VCaP (cell line): Measurements from ENCODE around the gene DDN.

Source experiments
- H3K27ac ChIP-seq: fragments of 450-650 bp; 2 replicates; pipeline ENCODE4 v1.5.1; 2017
- TF ChIP-seq, protein P1 (sequence below): fragments of 450-650 bp; conservative IDR thresholded peaks from 2 replicates; pipeline ENCODE4 v1.5.1; 2017; ENCODE audit warnings: mild to moderate bottlenecking, moderate library complexity

DDN gene

GRCh38 chr12:49018261-49019119 is 19.3 kb upstream of the DDN start, which contains the start of gene PRKAG1:
TSS of gene PRKAG1 (minus strand) at chr12:49018776. CDS start at chr12:49018740, 36 bp downstream.
- peak within 1 kb of the TSS; percentile 95 for H3K27ac ChIP-seq
- TF ChIP-seq, protein P1, sequence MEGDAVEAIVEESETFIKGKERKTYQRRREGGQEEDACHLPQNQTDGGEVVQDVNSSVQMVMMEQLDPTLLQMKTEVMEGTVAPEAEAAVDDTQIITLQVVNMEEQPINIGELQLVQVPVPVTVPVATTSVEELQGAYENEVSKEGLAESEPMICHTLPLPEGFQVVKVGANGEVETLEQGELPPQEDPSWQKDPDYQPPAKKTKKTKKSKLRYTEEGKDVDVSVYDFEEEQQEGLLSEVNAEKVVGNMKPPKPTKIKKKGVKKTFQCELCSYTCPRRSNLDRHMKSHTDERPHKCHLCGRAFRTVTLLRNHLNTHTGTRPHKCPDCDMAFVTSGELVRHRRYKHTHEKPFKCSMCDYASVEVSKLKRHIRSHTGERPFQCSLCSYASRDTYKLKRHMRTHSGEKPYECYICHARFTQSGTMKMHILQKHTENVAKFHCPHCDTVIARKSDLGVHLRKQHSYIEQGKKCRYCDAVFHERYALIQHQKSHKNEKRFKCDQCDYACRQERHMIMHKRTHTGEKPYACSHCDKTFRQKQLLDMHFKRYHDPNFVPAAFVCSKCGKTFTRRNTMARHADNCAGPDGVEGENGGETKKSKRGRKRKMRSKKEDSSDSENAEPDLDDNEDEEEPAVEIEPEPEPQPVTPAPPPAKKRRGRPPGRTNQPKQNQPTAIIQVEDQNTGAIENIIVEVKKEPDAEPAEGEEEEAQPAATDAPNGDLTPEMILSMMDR: peak; percentile 70

DNA sequence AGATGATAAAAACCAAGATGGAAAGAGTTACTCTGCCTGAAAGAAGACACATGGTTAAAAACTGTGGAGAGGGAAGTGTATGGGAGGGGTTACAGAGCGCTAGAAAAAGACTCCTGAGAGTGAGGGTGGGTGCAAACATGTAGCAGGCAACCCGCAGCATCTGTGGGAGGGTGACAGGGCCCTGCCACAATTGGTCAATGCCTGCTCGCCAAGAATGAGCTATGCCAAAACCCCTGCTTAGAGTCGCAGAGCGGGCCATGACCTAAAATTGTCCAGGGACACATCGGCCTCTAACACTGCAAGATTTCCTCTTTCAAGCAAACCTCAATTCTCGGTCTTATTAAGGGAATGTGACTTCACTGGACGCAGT is 18.7 kb upstream of the DDN start:
- H3K27ac ChIP-seq: peak overlapping the region; percentile 95
- TF ChIP-seq, protein P1: no peak

GRCh38 chr12:49015196-49015595 is 16.0 kb upstream of the DDN start:
- H3K27ac ChIP-seq: no peak overlapping the region

DNA sequence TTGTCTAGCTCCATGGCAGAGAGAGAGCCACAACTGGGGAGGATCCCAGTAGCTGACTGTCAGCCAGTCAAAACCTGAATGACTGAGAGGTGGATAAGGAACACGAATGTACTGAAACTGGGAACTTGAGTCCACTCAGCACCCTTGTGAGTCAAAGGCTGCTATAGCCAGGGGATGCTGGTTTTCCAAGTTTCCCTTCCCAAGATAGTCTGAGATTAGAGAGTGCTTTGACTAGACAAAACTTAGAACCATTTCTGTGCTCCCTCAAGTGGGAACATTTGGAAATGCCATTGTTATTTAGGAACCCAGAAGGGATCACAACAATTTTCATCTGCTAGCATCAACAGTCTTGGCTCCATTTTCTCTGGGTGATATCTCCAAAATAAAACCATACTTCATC is 15.4 kb upstream of the DDN start:
- TF ChIP-seq, protein P1: peak; percentile 47
- no peak overlapping the region for H3K27ac ChIP-seq

More at GRCh38 chr12:49015196-49015595, 16.0 kb upstream of the DDN start:
- TF ChIP-seq, protein P1: no peak

- TF ChIP-seq, protein P1: no peak
- no peak overlapping the region for H3K27ac ChIP-seq
Observed at GRCh38 chr12:49013428-49013827, 14.3 kb upstream of the DDN start.

DNA sequence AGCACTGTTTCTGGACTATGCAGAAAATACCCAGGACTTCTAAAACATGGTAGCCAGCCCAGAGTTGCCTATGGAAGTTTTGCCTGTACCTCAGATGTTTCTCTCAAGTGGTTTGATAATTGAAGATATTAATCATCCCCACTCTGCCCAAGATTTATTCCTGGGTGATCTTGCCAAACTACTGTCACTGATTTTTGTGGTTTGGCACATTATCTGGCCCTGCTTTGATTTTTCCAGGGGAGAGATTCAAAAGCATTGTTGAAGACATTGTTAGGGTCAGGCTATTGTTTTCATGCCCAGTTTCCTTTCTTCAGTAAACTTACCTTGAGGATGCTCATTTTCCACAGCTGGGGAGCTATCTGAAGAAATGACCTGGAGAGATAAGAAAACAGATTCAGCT is 13.6 kb upstream of the DDN start:
- TF ChIP-seq, protein P1: no peak

GRCh38 chr12:49010092-49010668 is 11.0 kb upstream of the DDN start:
- TF ChIP-seq, protein P1: no peak
- H3K27ac ChIP-seq: no peak overlapping the region

More for the DNA sequence above, 13.6 kb upstream of the DDN start:
- H3K27ac ChIP-seq: no peak overlapping the region
